Nephron (organoid): ENCODE measurements around the gene EPHB2.

ENCODE experiments used
- H3K27ac Mint-ChIP-seq, 3 experiments: 2 replicates each; pipeline ENCODE4 v1.8.0; 2020; ENCODE audit warnings: mixed read lengths in 3 of 3, mild to moderate bottlenecking in 2 of 3, moderate library complexity in 1 of 3
- H3K27me3 Mint-ChIP-seq: 2 replicates; pipeline ENCODE4 v1.8.0; 2021; ENCODE audit warnings: low read depth, mild to moderate bottlenecking, moderate library complexity, mixed read lengths
- H3K36me3 Mint-ChIP-seq: 2 replicates; pipeline ENCODE4 v1.8.0; 2020; ENCODE audit warnings: low read depth, mixed read lengths
- H3K4me1 Mint-ChIP-seq: 2 replicates; pipeline ENCODE4 v1.8.0; 2020; ENCODE audit warnings: mixed read lengths
- H3K4me3 Mint-ChIP-seq, 3 experiments: 2 replicates each; pipeline ENCODE4 v1.8.0; 2020; ENCODE audit warnings: mild to moderate bottlenecking in 3 of 3, mixed read lengths in 3 of 3, moderate library complexity in 2 of 3
- H3K9me3 Mint-ChIP-seq: 2 replicates; pipeline ENCODE4 v1.8.0; 2020; ENCODE audit warnings: mixed read lengths
- CTCF ChIP-seq, 3 experiments: fragments of 200-600 bp; sonication (generic); IDR thresholded peaks; one replicate each; pipeline ENCODE4 v1.5.0; 2021; ENCODE audit warnings: antibody characterized with exemption in 3 of 3; ENCODE audit not compliant: unreplicated experiment in 3 of 3

EPHB2 gene

GRCh38 chr1:22887491-22887890 is 176.9 kb downstream of the EPHB2 start:
- peaks cover 16% of the 10 kb centered on the region for H3K27me3 Mint-ChIP-seq
- peaks cover 7% of the 10 kb centered on the region for H3K4me1 Mint-ChIP-seq
- no peak for TF ChIP-seq CTCF (IDR thresholded peaks at IDR 0.05; ENCODE audit: unreplicated experiment in 3 of 3)
- no peaks in the 10 kb centered on the region for H3K9me3 Mint-ChIP-seq
- H3K36me3 Mint-ChIP-seq = peaks cover 19% of the 10 kb centered on the region
- H3K27ac Mint-ChIP-seq = no peak overlapping the region
- no peak overlapping the region for H3K4me3 Mint-ChIP-seq

GRCh38 chr1:22888320-22889075 is 177.9 kb downstream of the EPHB2 start:
- Mint-ChIP-seq H3K27ac (peak overlapping the region in 2 of 3 experiments; percentile 5 to 36), H3K4me1 (peaks cover 7% of the 10 kb centered on the region), H3K27me3 (peaks cover 16% of the 10 kb centered on the region), H3K9me3 (no peaks in the 10 kb centered on the region), H3K4me3 (no peak overlapping the region), H3K36me3 (peaks cover 23% of the 10 kb centered on the region)
- no peak for TF ChIP-seq CTCF (IDR thresholded peaks at IDR 0.05; ENCODE audit: unreplicated experiment in 3 of 3)

DNA sequence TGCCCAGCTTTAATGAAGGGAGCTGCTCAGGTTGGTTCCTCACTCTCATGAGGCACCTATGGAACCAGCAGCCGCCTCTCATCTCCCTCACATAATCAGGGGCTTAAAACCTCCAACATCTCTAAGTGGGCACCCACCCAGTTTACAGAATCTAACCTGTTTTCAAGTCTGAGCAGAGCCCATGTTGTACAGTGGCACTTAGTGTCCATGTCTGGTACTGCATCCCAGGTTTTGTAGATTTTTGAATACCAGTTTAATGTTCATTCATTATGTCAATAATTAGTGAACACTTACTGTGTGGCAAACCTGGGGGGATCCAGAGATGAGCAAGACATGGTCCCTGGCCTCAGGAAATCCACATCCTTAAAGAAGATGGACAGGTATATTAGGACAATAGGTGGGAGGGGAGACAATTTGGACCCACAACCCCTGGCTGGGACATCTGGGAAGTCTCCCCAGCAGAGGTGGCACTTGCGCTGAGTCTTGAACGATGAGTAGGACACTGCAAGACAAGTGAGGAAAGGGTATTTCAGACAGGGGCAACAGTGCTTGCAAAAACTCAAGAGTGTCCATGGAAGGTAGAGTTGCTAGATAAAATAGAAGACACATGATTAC is 178.7 kb downstream of the EPHB2 start:
- Mint-ChIP-seq H3K36me3 (peaks cover 27% of the 10 kb centered on the region), H3K9me3 (no peaks in the 10 kb centered on the region), H3K27me3 (peaks cover 16% of the 10 kb centered on the region), H3K4me3 (no peak overlapping the region), H3K4me1 (peaks cover 7% of the 10 kb centered on the region), H3K27ac (peak overlapping the region; percentile 5 to 36 (median 17))
- peak; percentile 83 to 89 (median 89) for TF ChIP-seq CTCF (IDR thresholded peaks at IDR 0.05; ENCODE audit: unreplicated experiment in 3 of 3)

DNA sequence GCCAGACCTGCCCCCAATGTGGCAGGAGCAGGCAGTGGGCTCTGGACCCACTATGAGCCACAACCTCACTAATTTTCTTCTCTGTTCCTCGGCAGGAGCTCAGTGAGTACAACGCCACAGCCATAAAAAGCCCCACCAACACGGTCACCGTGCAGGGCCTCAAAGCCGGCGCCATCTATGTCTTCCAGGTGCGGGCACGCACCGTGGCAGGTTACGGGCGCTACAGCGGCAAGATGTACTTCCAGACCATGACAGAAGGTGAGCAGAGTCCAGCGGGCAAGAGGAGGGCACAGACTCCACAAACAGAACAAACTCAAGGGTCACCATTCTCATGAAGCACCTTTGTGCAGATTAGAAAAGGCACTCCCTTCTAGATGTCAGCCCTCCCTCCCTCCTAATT is 182.2 kb downstream of the EPHB2 start:
- peaks cover 6% of the 10 kb centered on the region for H3K27me3 Mint-ChIP-seq
- no peak for TF ChIP-seq CTCF (IDR thresholded peaks at IDR 0.05; ENCODE audit: unreplicated experiment in 3 of 3)
- no peak overlapping the region for H3K27ac Mint-ChIP-seq
- H3K4me3 Mint-ChIP-seq = no peak overlapping the region
- H3K9me3 Mint-ChIP-seq = no peaks in the 10 kb centered on the region
- H3K36me3 Mint-ChIP-seq = peaks cover 36% of the 10 kb centered on the region
- H3K4me1 Mint-ChIP-seq = no peaks in the 10 kb centered on the region

GRCh38 chr1:22893292-22893691 is 182.7 kb downstream of the EPHB2 start:
- Mint-ChIP-seq H3K4me1 (no peaks in the 10 kb centered on the region), H3K4me3 (no peak overlapping the region), H3K27ac (no peak overlapping the region), H3K27me3 (peaks cover 8% of the 10 kb centered on the region), H3K36me3 (peaks cover 36% of the 10 kb centered on the region), H3K9me3 (no peaks in the 10 kb centered on the region)
- no peak for TF ChIP-seq CTCF (IDR thresholded peaks at IDR 0.05; ENCODE audit: unreplicated experiment in 3 of 3)

DNA sequence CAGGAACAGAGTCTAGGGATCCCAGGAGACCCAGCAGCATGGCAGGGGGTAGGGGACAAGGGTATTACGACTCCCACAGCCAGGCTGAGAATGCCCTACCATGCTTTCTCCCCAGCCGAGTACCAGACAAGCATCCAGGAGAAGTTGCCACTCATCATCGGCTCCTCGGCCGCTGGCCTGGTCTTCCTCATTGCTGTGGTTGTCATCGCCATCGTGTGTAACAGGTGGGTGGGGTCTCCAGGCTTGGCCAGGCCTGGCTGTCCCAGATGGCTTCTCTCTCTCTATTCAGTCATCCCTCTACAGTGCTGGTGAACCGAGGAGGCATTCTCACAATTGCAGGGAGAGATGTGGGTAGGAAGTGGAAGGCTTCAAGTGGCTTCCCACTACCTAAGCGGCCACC is 184.7 kb downstream of the EPHB2 start:
- peaks cover 36% of the 10 kb centered on the region for H3K36me3 Mint-ChIP-seq
- no peaks in the 10 kb centered on the region for H3K4me1 Mint-ChIP-seq
- H3K27me3 Mint-ChIP-seq = peaks cover 9% of the 10 kb centered on the region
- H3K27ac Mint-ChIP-seq = no peak overlapping the region
- H3K4me3 Mint-ChIP-seq = no peak overlapping the region
- no peak for TF ChIP-seq CTCF (IDR thresholded peaks at IDR 0.05; ENCODE audit: unreplicated experiment in 3 of 3)
- no peaks in the 10 kb centered on the region for H3K9me3 Mint-ChIP-seq
